Esophagus squamous epithelium (tissue), 5 donors: ENCODE data around the gene RGS14. TPM values are rescaled to one million over a fixed set of nuclear protein-coding genes. Genes with fewer than 3 reads are reported as not detected.
A peak's percentile ranks its signal among the peaks of the same experiment; 100 is the strongest.
"Not testable (repeated sequence)": the region's sequence is repeated elsewhere in the genome, so short reads cannot be mapped to it uniquely, and the experiment has no call there.

Experiments
- DNase-seq: peaks from one replicate; lab custom pipeline; 2025; lab: John Stamatoyannopoulos, UW
- H3K27ac ChIP-seq, 4 donors: fragments of 200-600 bp; sonication (generic); one replicate each; pipeline ENCODE4 v1.5.1; 2016 to 2019; ENCODE audit warnings: mild to moderate bottlenecking in 1 of 4
- H3K27me3 ChIP-seq, 4 donors: fragments of 200-600 bp; sonication (generic); 1 replicate in 3 of 4; 2 replicates in 1 of 4; pipeline versions ENCODE4 v1.5.1 to v1.6.0; 2017 to 2021; ENCODE audit warnings: antibody characterized with exemption in 1 of 4
- H3K36me3 ChIP-seq, 3 donors: fragments of 200-600 bp; sonication (generic); one replicate each; pipeline ENCODE4 v1.5.1; 2016 to 2019
- H3K4me1 ChIP-seq, 3 donors: fragments of 200-600 bp; sonication (generic); one replicate each; pipeline ENCODE4 v1.5.1; 2017 to 2019
- H3K4me3 ChIP-seq, 4 donors: fragments of 200-600 bp; sonication (generic); 1 replicate in 3 of 4; 2 replicates in 1 of 4; pipeline ENCODE4 v1.5.1; 2016 to 2019; ENCODE audit warnings: mild to moderate bottlenecking in 2 of 4, moderate library complexity in 1 of 4
- H3K9me3 ChIP-seq, 3 donors: fragments of 200-600 bp; sonication (generic); one replicate each; pipeline ENCODE4 v1.5.1; 2016 to 2019
- CTCF ChIP-seq, 6 experiments: fragments of 450-650 bp in 4 of 6; fragments of 200-600 bp in 2 of 6; sonication (generic) in 2 of 6; IDR thresholded peaks; one replicate each; pipeline ENCODE4 v1.5.1; 2016 to 2019; ENCODE audit warnings: antibody characterized with exemption in 6 of 6, mild to moderate bottlenecking in 4 of 6, moderate library complexity in 4 of 6
- POLR2A ChIP-seq, 4 donors: fragments of 450-650 bp; IDR thresholded peaks; one replicate each; pipeline ENCODE4 v1.6.1; 2017; ENCODE audit warnings: antibody characterized with exemption in 4 of 4, mild to moderate bottlenecking in 4 of 4, moderate library complexity in 3 of 4
- WGBS, 2 donors: methylation state at CpG; one replicate each; pipeline ENCODE4 v1.1.5; 2018; 5-methylcytosine and 5-hydroxymethylcytosine counted together
- intact Hi-C: fragments of 100-400 bp; cut with DNase I; formaldehyde crosslinking; loops from one replicate; pipeline ENCODE4 v1.15.0; 2022
- total RNA-seq, 4 donors: library from RNA; depleted of rRNA; stranded (reverse); fragments of >200 nt; gene quantifications; one replicate each; pipeline ENCODE4 v1.1.0, GENCODE V29; 2016
- donor health status: DM: yes; HTN: yes; CAD: no.

The RGS14 gene
- total RNA-seq, 4 donors from 2014 or later, result 32.7 to 37.8 (median 34.8) TPM

- Histone ChIP-seq H3K27ac (peak overlapping the region in 3 of 4 donors; percentile 25 to 47 (median 34)), H3K9me3 (no peaks in the 10 kb centered on the region), H3K4me3 (peak overlapping the region in 2 of 4 donors; percentile 0 to 1), H3K4me1 (peaks cover 0 to 17% (median 8%) of the 10 kb centered on the region in 3 donors), H3K36me3 (no peaks in the 10 kb centered on the region), H3K27me3 (no peaks in the 10 kb centered on the region)
- 22 to 65% methylated on average over 7 of the region's 8 CpGs for WGBS, 2 donors
- no peak for DNase-seq
- TF ChIP-seq POLR2A (IDR thresholded peaks at IDR 0.05), result no peak
- no peak for TF ChIP-seq CTCF (IDR thresholded peaks at IDR 0.05)
- intact Hi-C loops, result no loop called here
Observed at GRCh38 chr5:177412603-177413233, 55.0 kb downstream of the RGS14 start.

GRCh38 chr5:177414481-177414880 is 56.8 kb downstream of the RGS14 start:
- Histone ChIP-seq H3K4me3 (no peak overlapping the region), H3K9me3 (no peaks in the 10 kb centered on the region), H3K27ac (no peak overlapping the region), H3K27me3 (no peaks in the 10 kb centered on the region), H3K36me3 (no peaks in the 10 kb centered on the region), H3K4me1 (peaks cover 0 to 17% (median 8%) of the 10 kb centered on the region in 3 donors)
- WGBS, 2 donors, result 76 to 91% methylated on average over 3 of the region's 3 CpGs
- TF ChIP-seq CTCF (IDR thresholded peaks at IDR 0.05), result no peak
- no peak for TF ChIP-seq POLR2A (IDR thresholded peaks at IDR 0.05)
- intact Hi-C loops, result no loop called here
- DNase-seq, result no peak

GRCh38 chr5:177417081-177417480 is 59.4 kb downstream of the RGS14 start:
- H3K36me3 ChIP-seq, H3K9me3 ChIP-seq, DNase-seq, H3K27me3 ChIP-seq, intact Hi-C loops, H3K4me3 ChIP-seq: not testable (repeated sequence)
- Histone ChIP-seq H3K4me1 (peaks cover 0 to 17% (median 8%) of the 10 kb centered on the region in 3 donors), H3K27ac (peak overlapping the region in 1 of 4 donors; percentile 50)
- 81 to 87% methylated on average over 5 of the region's 6 CpGs for WGBS, 2 donors

- DNase-seq, result no peak
- WGBS, 2 donors, result 44 to 82% methylated on average over 3 of the region's 3 CpGs
Observed at GRCh38 chr5:177419046-177419445, 61.3 kb downstream of the RGS14 start.

GRCh38 chr5:177420472-177420871 is 62.7 kb downstream of the RGS14 start:
- H3K4me3 ChIP-seq, H3K27ac ChIP-seq, DNase-seq, H3K36me3 ChIP-seq, H3K9me3 ChIP-seq, H3K27me3 ChIP-seq, intact Hi-C loops: not testable (repeated sequence)
- 58 to 65% methylated on average over 7 of the region's 7 CpGs for WGBS, 2 donors
- peaks cover 2 to 14% (median 4%) of the 10 kb centered on the region in 3 donors for H3K4me1 ChIP-seq

More at GRCh38 chr5:177419046-177419445, 61.3 kb downstream of the RGS14 start:
- TF ChIP-seq CTCF (IDR thresholded peaks at IDR 0.05) (no peak), POLR2A (IDR thresholded peaks at IDR 0.05) (no peak)
- H3K9me3 ChIP-seq, result no peaks in the 10 kb centered on the region
- no peak overlapping the region for H3K27ac ChIP-seq
- peaks cover 0 to 9% (median 0%) of the 10 kb centered on the region in 3 donors for H3K4me1 ChIP-seq
- no peak overlapping the region for H3K4me3 ChIP-seq
- H3K36me3 ChIP-seq, result no peaks in the 10 kb centered on the region
- no peaks in the 10 kb centered on the region for H3K27me3 ChIP-seq
- intact Hi-C loops, result no loop called here

- H3K9me3 ChIP-seq, result no peaks in the 10 kb centered on the region
- H3K4me1 ChIP-seq, result peaks cover 3 to 16% (median 7%) of the 10 kb centered on the region in 3 donors
- no peak overlapping the region for H3K27ac ChIP-seq
- no peak for TF ChIP-seq CTCF (IDR thresholded peaks at IDR 0.05)
- no peak for TF ChIP-seq POLR2A (IDR thresholded peaks at IDR 0.05)
- no peak overlapping the region for H3K4me3 ChIP-seq
- no peaks in the 10 kb centered on the region for H3K36me3 ChIP-seq
- no peaks in the 10 kb centered on the region for H3K27me3 ChIP-seq
- WGBS, 2 donors, result 78 to 97% methylated on average over 4 to 5 of the region's 6 CpGs
- intact Hi-C loops, result no loop called here
- DNase-seq, result no peak
Observed at GRCh38 chr5:177421062-177421798, 63.5 kb downstream of the RGS14 start.
